Tibial nerve (tissue), 3 donors: ENCODE measurements around the gene RFX4.

Experiments used
- POLR2A ChIP-seq, 2 donors: fragments of 450-650 bp; IDR thresholded peaks; one replicate each; pipeline ENCODE4 v1.6.1; 2017; ENCODE audit warnings: antibody characterized with exemption in 2 of 2, mild to moderate bottlenecking in 2 of 2, moderate library complexity in 2 of 2
- TF ChIP-seq, protein P1 (sequence below), 5 experiments: fragments of 200-600 bp in 3 of 5; fragments of 450-650 bp in 2 of 5; sonication (generic) in 3 of 5; IDR thresholded peaks; one replicate each; pipeline ENCODE4 v1.5.1; 2016 to 2019; ENCODE audit warnings: antibody characterized with exemption in 5 of 5, mild to moderate bottlenecking in 3 of 5, moderate library complexity in 2 of 5

GRCh38 chr12:106739815-106740530 is 157.2 kb downstream of the RFX4 start:
- TF ChIP-seq, protein P1, sequence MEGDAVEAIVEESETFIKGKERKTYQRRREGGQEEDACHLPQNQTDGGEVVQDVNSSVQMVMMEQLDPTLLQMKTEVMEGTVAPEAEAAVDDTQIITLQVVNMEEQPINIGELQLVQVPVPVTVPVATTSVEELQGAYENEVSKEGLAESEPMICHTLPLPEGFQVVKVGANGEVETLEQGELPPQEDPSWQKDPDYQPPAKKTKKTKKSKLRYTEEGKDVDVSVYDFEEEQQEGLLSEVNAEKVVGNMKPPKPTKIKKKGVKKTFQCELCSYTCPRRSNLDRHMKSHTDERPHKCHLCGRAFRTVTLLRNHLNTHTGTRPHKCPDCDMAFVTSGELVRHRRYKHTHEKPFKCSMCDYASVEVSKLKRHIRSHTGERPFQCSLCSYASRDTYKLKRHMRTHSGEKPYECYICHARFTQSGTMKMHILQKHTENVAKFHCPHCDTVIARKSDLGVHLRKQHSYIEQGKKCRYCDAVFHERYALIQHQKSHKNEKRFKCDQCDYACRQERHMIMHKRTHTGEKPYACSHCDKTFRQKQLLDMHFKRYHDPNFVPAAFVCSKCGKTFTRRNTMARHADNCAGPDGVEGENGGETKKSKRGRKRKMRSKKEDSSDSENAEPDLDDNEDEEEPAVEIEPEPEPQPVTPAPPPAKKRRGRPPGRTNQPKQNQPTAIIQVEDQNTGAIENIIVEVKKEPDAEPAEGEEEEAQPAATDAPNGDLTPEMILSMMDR (IDR thresholded peaks at IDR 0.05): no peak
- no peak for TF ChIP-seq POLR2A (IDR thresholded peaks at IDR 0.05)
